K562 (cell line): ENCODE results near the gene PRLHR. TPM values are rescaled to one million over a fixed set of nuclear protein-coding genes. Genes with fewer than 3 reads are reported as not detected.

Experiments used
- ATAC-seq: fragments of 200-7000 bp; cut with Tn5 transposase; 3 replicates; pipeline ENCODE4 v1.9.1; 2020; ENCODE audit warnings: moderate library complexity
- BruUV-seq: library from RNA; stranded (reverse); fragments of 400-500 nt; replicated peaks from 2 replicates; lab custom pipeline; 2021; lab: Mats Ljungman, UMichigan
- CTCF ChIA-PET: fragments of 300-600 bp; formaldehyde crosslinking; extraction: SDS; loops from one replicate; lab custom pipeline; 2021; ENCODE audit warnings: low intra/inter-chr PET ratio; lab: Yijun Ruan, JAX
- POLR2A ChIA-PET: fragments of 300-600, 350-650 bp; sonication (Branson Sonifier 250); formaldehyde crosslinking; extraction: SDS; loops from one replicate; lab custom pipeline; 2021; ENCODE audit warnings: antibody characterized with exemption, inconsistent platforms; lab: Yijun Ruan, JAX
- DNase-seq, 4 experiments: peaks; one replicate each; pipeline versions ENCODE4 v3.0.0 to v3.0.0-alpha.2; 2011 to 2018; ENCODE audit warnings: low spot score in 3 of 4, mixed read lengths in 3 of 4; ENCODE audit errors: extremely low read depth in 1 of 4
- FAIRE-seq: peaks from 2 replicates; lab custom pipeline; 2011; peaks lifted over from hg19 to GRCh38; lab: Jason Lieb, UNC
- H2AFZ ChIP-seq: 2 replicates; pipeline ENCODE4 v1.6.0; 2011; ENCODE audit warnings: low read depth, low read length, control low read depth, inconsistent platforms
- H3K27ac ChIP-seq: fragments of 200-600 bp; 3 replicates; pipeline ENCODE4 v1.8.0; 2011; ENCODE audit warnings: low read depth, mild to moderate bottlenecking, control low read depth, inconsistent platforms, low read length, moderate library complexity, mixed read lengths; ENCODE audit errors: extremely low read depth
- H3K27me3 ChIP-seq, 2 experiments: fragments of 300-600 bp in 1 of 2; 2 replicates in 1 of 2; 3 replicates in 1 of 2; pipeline versions ENCODE4 v1.6.0 to v1.8.0; 2011; ENCODE audit warnings: inconsistent platforms in 2 of 2, low read length in 2 of 2, mild to moderate bottlenecking in 1 of 2, mixed read lengths in 1 of 2, moderate library complexity in 1 of 2; ENCODE audit not compliant: control insufficient read depth in 2 of 2, insufficient read depth in 2 of 2
- H3K36me3 ChIP-seq: fragments of 300-600 bp; 3 replicates; pipeline ENCODE4 v1.8.0; 2011; ENCODE audit warnings: mild to moderate bottlenecking, low read length, inconsistent platforms; ENCODE audit not compliant: control insufficient read depth, insufficient read depth
- H3K4me1 ChIP-seq, 2 experiments: fragments of 200-600 bp in 1 of 2; replicated peaks in 1 of 2; 2 replicates in 1 of 2; 3 replicates in 1 of 2; pipeline versions ENCODE4 v1.5.1 to v1.8.0; 2011; ENCODE audit warnings: inconsistent platforms in 2 of 2, low read length in 2 of 2, mild to moderate bottlenecking in 1 of 2, mixed read lengths in 1 of 2, moderate library complexity in 1 of 2; ENCODE audit not compliant: control insufficient read depth in 2 of 2, insufficient read depth in 2 of 2
- H3K4me2 ChIP-seq: 2 replicates; pipeline ENCODE4 v1.6.1; 2011; ENCODE audit warnings: low read length, control low read depth, inconsistent platforms, mixed read lengths; ENCODE audit not compliant: insufficient read depth
- H3K4me3 ChIP-seq: fragments of 200-600 bp; sonication (generic), shearing (Covaris generic); 2 replicates; pipeline ENCODE4 v1.5.1; 2016; ENCODE audit warnings: control low read depth, inconsistent platforms
- H3K79me2 ChIP-seq: fragments of 200-600 bp; 3 replicates; pipeline ENCODE4 v1.8.0; 2011; ENCODE audit warnings: low read length, inconsistent platforms; ENCODE audit not compliant: control insufficient read depth, insufficient read depth
- H3K9ac ChIP-seq, 2 experiments: 2 replicates each; pipeline versions ENCODE4 v1.6.0 to v1.6.1; 2011; ENCODE audit warnings: low read depth in 2 of 2, low read length in 2 of 2, control low read depth in 1 of 2, inconsistent platforms in 1 of 2, mild to moderate bottlenecking in 1 of 2, mixed read lengths in 1 of 2; ENCODE audit not compliant: insufficient read depth in 1 of 2
- H3K9me1 ChIP-seq: one replicate; pipeline ENCODE4 v1.6.0; 2011; ENCODE audit warnings: inconsistent platforms, mild to moderate bottlenecking, low read length, moderate library complexity; ENCODE audit not compliant: control insufficient read depth, insufficient read depth
- H3K9me3 ChIP-seq: replicated peaks from 2 replicates; pipeline ENCODE4 v1.5.1; 2011; ENCODE audit warnings: low read depth, low read length, inconsistent platforms; ENCODE audit not compliant: control insufficient read depth, insufficient read depth
- H4K20me1 ChIP-seq: replicated peaks from 2 replicates; pipeline ENCODE4 v1.6.1; 2011; ENCODE audit warnings: low read length, inconsistent platforms, mixed read lengths; ENCODE audit not compliant: control insufficient read depth, insufficient read depth
- ARID1B ChIP-seq: fragments of 450-650 bp; IDR thresholded peaks from 2 replicates; pipeline ENCODE4 v1.6.1; 2016; ENCODE audit warnings: antibody characterized with exemption, mild to moderate bottlenecking, inconsistent platforms
- JUNB ChIP-seq: fragments of 450-650 bp; formaldehyde crosslinking; conservative IDR thresholded peaks from 2 replicates; pipeline ENCODE4 v1.4.0; 2020; ENCODE audit warnings: mild to moderate bottlenecking
- PKNOX1 ChIP-seq: fragments of 450-650 bp; IDR thresholded peaks from 2 replicates; pipeline ENCODE4 v1.6.1; 2016
- ZNF512 ChIP-seq: IDR thresholded peaks from 2 replicates; pipeline ENCODE4 v1.6.1; 2016; ENCODE audit warnings: missing genetic modification characterization, missing compliant biosample characterization
- WGBS: fragments of 100-300 bp; shearing (Covaris generic); methylation state at CpG from one replicate; pipeline ENCODE4 v1.1.6; 2016; ENCODE audit warnings: low coverage, mixed read lengths; ENCODE audit not compliant: insufficient coverage; ENCODE audit errors: missing lambda C conversion rate; 5-methylcytosine and 5-hydroxymethylcytosine counted together
- in situ Hi-C: fragments of 300-500 bp; cut with MboI; formaldehyde crosslinking; loops from 4 replicates; pipeline ENCODE4 v1.15.0; 2018; ENCODE audit warnings: inconsistent platforms, mixed read lengths
- intact Hi-C: fragments of 100-400 bp; cut with micrococcal nuclease; formaldehyde crosslinking; loops from 2 replicates; pipeline ENCODE4 v1.14.2; 2022
- polyA plus RNA-seq, 8 experiments: library from polyadenylated mRNA; depleted of rRNA in 4 of 8; stranded (reverse) in 5 of 8; unstranded in 3 of 8; fragments of >200 nt; fragmentation: Nextera tagmentation in 2 of 8; fragmentation: Illumina TruSeq in 1 of 8; extraction: Ambion mirVana in 2 of 8; extraction: Trizol in 1 of 8; gene quantifications; 2 replicates each; pipeline versions ENCODE4 v1.2.1 to v1.2.3, GENCODE V29; 2011 to 2014; ENCODE audit warnings: inconsistent platforms in 1 of 8, missing spikeins in 1 of 8
- total RNA-seq, 7 experiments: library from RNA; depleted of rRNA in 6 of 7; stranded (reverse); fragments of >200 nt in 6 of 7; fragmentation: Illumina TruSeq in 2 of 7; extraction: Trizol in 2 of 7; gene quantifications; 2 replicates each; pipeline versions ENCODE4 v1.2.1 to v1.2.3, GENCODE V29; 2011 to 2021; ENCODE audit warnings: low replicate concordance in 1 of 7

Gene PRLHR
- total and polyA plus RNA-seq, 9 of the 15 experiments (the other 6 are each of a cell fraction or from before 2014, with no cell fraction given) = not detected

- H3K27me3 ChIP-seq = no peaks in the 10 kb centered on the region; a peak in 1 of 5 replicates
- H2AFZ ChIP-seq = no peak overlapping the region
- WGBS = 6% methylated on average over 6 of the region's 7 CpGs
- H3K79me2 ChIP-seq = no peaks in the 10 kb centered on the region
- BruUV-seq = no TSS peak
- H3K4me1 ChIP-seq = no peaks in the 10 kb centered on the region
- no peak overlapping the region for H3K27ac ChIP-seq
- FAIRE-seq (no peak), DNase-seq (no peak), ATAC-seq (no peak)
- CTCF ChIA-PET = no interaction called here
- TF ChIP-seq ARID1B (no peak), PKNOX1 (no peak), JUNB (CRISPR knock-in tag) (no peak), ZNF512 (tag) (no peak)
- no peak overlapping the region for H3K9ac ChIP-seq
- H3K9me1 ChIP-seq = no peaks in the 10 kb centered on the region
- no peaks in the 10 kb centered on the region for H4K20me1 ChIP-seq
- H3K4me2 ChIP-seq = no peak overlapping the region
- H3K9me3 ChIP-seq = no peaks in the 10 kb centered on the region
- in situ Hi-C loops (no loop called here), intact Hi-C loops (no loop called here)
- H3K4me3 ChIP-seq = no peak overlapping the region
- POLR2A ChIA-PET = no interaction called here
- H3K36me3 ChIP-seq = no peaks in the 10 kb centered on the region
Measured at GRCh38 chr10:118633786-118634185, 38.3 kb upstream of the PRLHR start.
